Neural crest cell (in vitro differentiated cells): ENCODE results near the gene PSMG4. TPM values are rescaled to one million over a fixed set of nuclear protein-coding genes. Genes with fewer than 3 reads are reported as not detected.

ENCODE experiments used
- DNase-seq: peaks from one replicate; pipeline ENCODE4 v3.0.0; 2021; ENCODE audit warnings: low read depth, mixed read lengths, low spot score
- H3K27ac Mint-ChIP-seq: one replicate; pipeline ENCODE4 v1.8.0; 2021; ENCODE audit warnings: mild to moderate bottlenecking, mixed read lengths; ENCODE audit not compliant: unreplicated experiment
- H3K27me3 Mint-ChIP-seq: 2 replicates; pipeline ENCODE4 v1.8.0; 2021; ENCODE audit warnings: low read depth, mild to moderate bottlenecking, mixed read lengths
- H3K36me3 Mint-ChIP-seq: 2 replicates; pipeline ENCODE4 v1.8.0; 2021; ENCODE audit warnings: low read depth, mild to moderate bottlenecking, mixed read lengths
- H3K4me1 Mint-ChIP-seq: 2 replicates; pipeline ENCODE4 v1.8.0; 2021; ENCODE audit warnings: mixed read lengths
- H3K4me3 Mint-ChIP-seq: one replicate; pipeline ENCODE4 v1.8.0; 2021; ENCODE audit warnings: mild to moderate bottlenecking, mixed read lengths
- H3K9me3 Mint-ChIP-seq: 2 replicates; pipeline ENCODE4 v1.8.0; 2021; ENCODE audit warnings: mixed read lengths
- total RNA-seq: library from RNA; stranded (reverse); gene quantifications from 2 replicates; pipeline ENCODE4 v1.2.1, GENCODE V29; 2021
- TF ChIP-seq, protein P1 (sequence below): fragments of 200-600 bp; sonication (generic); conservative IDR thresholded peaks from 2 replicates; pipeline ENCODE4 v1.5.0; 2021; ENCODE audit warnings: antibody characterized with exemption, mild to moderate bottlenecking

The PSMG4 gene
- total RNA-seq, 1 donor from 2014 or later, result 27.9 TPM

DNA sequence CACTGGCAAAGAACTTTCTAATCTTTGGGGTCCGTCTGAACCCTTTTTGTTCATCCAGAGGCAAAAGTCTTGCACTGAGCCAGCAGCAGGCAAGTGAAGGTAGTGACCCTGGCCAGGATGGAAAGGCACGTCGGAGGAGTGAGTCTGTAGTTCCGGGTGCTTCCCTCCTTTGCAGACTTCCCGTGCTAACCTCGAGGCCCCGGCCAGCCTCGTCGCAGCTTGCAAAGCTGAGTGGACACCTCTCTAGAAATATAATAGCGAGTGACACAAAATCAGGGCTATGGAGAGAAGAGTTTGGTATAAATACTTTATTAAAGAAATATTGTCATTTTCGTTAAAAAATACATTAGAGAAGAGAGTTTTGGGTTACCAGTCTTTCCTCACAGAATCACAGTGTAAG lies 9.9 kb downstream of the PSMG4 start:
- H3K4me1 Mint-ChIP-seq, result no peaks in the 10 kb centered on the region
- peaks cover 16% of the 10 kb centered on the region for H3K36me3 Mint-ChIP-seq
- H3K27ac Mint-ChIP-seq, result no peak overlapping the region
- H3K27me3 Mint-ChIP-seq, result no peaks in the 10 kb centered on the region
- H3K9me3 Mint-ChIP-seq, result no peaks in the 10 kb centered on the region
- no peak overlapping the region for H3K4me3 Mint-ChIP-seq
- no peak for DNase-seq
- TF ChIP-seq, protein P1, sequence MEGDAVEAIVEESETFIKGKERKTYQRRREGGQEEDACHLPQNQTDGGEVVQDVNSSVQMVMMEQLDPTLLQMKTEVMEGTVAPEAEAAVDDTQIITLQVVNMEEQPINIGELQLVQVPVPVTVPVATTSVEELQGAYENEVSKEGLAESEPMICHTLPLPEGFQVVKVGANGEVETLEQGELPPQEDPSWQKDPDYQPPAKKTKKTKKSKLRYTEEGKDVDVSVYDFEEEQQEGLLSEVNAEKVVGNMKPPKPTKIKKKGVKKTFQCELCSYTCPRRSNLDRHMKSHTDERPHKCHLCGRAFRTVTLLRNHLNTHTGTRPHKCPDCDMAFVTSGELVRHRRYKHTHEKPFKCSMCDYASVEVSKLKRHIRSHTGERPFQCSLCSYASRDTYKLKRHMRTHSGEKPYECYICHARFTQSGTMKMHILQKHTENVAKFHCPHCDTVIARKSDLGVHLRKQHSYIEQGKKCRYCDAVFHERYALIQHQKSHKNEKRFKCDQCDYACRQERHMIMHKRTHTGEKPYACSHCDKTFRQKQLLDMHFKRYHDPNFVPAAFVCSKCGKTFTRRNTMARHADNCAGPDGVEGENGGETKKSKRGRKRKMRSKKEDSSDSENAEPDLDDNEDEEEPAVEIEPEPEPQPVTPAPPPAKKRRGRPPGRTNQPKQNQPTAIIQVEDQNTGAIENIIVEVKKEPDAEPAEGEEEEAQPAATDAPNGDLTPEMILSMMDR, result no peak

DNA sequence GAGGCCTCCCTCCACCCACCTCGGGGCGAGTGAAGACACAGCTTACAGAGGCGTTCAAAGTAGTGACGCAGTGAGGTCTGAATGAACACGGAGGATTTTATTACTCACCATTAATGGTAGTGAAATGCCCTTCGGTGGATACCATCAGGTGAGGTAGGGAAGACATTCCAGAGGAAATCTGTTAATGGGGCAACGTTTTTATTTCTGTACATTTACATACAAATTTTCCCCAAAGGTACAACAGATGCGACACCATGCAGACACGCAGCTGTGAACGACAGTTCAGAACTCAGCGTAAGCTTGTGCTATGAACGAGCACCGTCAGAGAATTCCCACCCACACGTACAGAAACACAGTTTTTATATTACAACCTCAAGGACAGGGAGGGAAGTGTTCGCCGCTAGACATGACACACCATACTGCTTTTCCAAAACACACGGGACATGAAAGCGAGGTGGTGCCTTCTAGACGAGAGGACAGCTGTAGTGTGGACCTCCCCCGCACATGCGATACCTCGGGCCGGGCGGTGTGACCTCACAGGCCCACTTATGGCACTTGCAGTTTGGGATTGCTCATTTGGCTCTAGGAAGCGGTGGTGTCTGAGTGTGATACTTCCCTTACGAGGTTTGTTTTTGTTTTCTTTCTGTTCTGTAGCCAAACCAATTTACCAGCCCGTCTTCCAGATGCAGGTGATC lies 10.7 kb downstream of the PSMG4 start:
- Mint-ChIP-seq H3K27me3 (no peaks in the 10 kb centered on the region), H3K36me3 (peaks cover 21% of the 10 kb centered on the region), H3K4me3 (no peak overlapping the region), H3K4me1 (peaks cover 5% of the 10 kb centered on the region), H3K27ac (no peak overlapping the region), H3K9me3 (no peaks in the 10 kb centered on the region)
- no peak for DNase-seq
- TF ChIP-seq, protein P1, result no peak

DNA sequence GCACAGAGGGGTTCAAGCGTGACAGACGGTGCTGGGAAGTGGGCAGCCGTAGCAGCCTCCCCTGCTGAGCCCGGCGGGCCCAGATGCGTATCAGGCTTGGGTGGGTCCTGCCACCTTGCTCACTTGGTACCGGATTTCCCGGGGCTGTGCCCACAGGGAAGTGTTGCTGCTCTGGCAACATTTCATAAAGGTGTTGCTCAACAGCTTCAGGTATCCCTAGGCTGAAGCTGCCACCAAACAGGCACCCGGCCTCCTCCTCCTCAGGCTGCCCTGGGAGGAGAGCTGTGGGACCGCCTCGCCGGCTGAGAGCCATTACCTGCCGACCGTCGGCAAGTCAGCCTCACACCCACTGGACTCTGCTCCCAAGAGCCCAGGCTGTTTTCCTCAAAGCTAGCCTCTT lies 11.5 kb downstream of the PSMG4 start:
- Mint-ChIP-seq H3K4me1 (peaks cover 5% of the 10 kb centered on the region), H3K36me3 (peaks cover 21% of the 10 kb centered on the region), H3K4me3 (no peak overlapping the region), H3K9me3 (no peaks in the 10 kb centered on the region), H3K27me3 (no peaks in the 10 kb centered on the region), H3K27ac (peak overlapping the region; percentile 11)
- DNase-seq, result no peak
- TF ChIP-seq, protein P1, result no peak

DNA sequence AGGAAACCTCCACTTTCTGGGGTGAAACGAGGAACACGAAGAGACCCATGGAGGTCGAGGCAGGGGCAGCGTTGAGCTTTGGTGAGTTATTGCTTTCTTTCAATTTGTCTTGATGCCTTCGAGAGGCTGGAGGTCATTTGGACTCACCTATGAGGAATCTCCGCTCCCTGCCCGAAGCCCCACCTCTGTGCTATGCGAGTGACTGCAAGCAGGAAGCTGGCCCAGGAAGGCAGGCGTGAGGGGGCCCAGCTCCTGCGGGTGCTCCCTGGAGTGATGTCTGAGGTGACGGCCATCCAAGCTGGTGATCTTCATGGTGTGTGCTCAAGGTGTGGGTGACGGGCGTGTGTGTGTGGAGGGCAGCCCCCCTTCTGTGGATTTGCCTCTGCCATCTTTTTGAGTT lies 13.0 kb downstream of the PSMG4 start:
- Mint-ChIP-seq H3K9me3 (no peaks in the 10 kb centered on the region), H3K36me3 (peaks cover 21% of the 10 kb centered on the region), H3K27ac (no peak overlapping the region), H3K27me3 (no peaks in the 10 kb centered on the region), H3K4me1 (peaks cover 5% of the 10 kb centered on the region), H3K4me3 (no peak overlapping the region)
- DNase-seq, result no peak
- TF ChIP-seq, protein P1, result no peak

DNA sequence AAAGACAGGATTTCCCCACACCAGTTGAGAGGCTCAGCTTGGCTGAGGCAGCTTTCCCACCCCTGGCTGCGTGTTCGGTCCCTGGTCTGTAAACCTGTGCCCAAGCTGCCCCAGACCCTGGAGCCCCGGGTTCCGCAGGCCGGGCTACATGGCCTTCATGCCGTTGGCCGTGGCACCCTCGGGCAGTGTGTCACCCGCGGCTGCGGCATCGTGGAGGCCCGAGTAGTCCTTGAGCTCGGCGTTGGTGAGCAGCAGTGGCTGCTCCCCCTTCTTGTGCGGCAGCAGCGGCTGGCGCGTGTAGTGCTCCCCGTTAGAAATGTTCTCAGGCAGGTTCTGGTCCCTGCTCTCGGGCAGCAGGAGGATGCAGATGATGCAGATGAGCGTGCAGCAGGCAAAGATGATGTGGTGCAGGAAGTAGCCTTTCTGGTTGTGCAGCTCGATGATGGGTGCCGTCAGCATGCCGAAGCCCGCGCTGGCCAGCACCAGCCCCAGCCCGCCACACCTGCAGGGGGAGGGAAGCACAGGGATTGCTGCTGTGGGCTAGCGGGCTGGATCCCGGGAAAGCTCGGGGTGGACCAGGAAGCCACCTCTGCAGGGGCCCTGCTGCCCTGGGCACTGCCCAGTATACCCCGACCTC lies 14.3 kb downstream of the PSMG4 start:
- Mint-ChIP-seq H3K36me3 (peaks cover 21% of the 10 kb centered on the region), H3K4me1 (peaks cover 5% of the 10 kb centered on the region), H3K27ac (no peak overlapping the region), H3K9me3 (no peaks in the 10 kb centered on the region), H3K4me3 (no peak overlapping the region), H3K27me3 (no peaks in the 10 kb centered on the region)
- DNase-seq, result no peak
- TF ChIP-seq, protein P1, result no peak
